ENCODE results near the gene PRSS1.

Gene PRSS1

DNA sequence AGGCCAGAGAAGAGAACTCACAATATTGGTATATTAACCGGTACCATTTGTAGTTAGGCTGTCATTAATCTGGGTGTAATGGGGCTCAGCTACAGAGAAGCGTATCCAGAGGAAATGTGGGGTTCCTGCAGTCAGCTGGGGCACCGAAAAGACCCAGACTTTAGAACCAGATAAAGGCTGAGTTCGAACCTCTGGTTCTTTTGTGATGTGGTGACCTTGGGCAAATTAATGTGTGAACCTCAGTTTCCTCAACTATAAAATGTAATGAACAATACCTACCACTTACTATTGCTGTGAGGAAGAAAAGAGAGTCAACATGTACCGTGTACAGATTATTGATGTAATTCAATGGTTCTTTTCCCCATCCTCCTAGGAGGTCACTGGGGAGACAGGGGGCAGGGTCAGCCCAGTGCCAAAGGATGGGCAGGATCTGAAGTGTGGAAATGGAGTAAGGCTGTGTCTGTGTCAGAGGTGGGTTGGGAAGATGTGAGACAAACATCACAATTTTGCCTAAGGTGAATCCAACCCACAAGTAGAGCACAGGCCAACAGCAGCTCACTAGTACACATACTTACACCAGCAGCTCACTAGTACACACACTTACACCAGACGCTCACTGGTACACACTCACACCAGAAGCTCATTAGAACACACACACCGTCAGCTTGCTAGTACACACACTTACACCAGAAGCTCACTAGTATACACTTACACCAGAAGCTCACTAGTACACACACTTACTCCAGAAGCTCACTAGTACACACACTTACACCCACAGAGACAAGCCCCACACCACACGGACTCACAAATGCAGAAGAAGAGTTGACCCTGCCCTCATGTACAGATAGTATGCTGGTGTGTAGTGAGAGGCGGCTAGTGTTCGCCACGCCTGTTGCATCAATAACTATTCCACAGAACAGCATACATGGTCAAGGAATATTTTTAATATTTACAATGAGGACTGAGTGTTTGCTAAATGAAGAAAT lies 49.5 kb downstream of the PRSS1 start:
- Histone ChIP-seq H3K27me3 (replicated peaks; ENCODE audit: insufficient read depth, low read length) (0 out of 2 replicates have a peak, but pooled peaks cover 14% of the 10 kb centered on the region), H3K4me1 (ENCODE audit: low read length) (no peaks in the 10 kb centered on the region), H3F3A (ENCODE audit: insufficient read depth, low read length) (no peaks in the 10 kb centered on the region), H3K4me2 (ENCODE audit: low read depth, low read length) (no peak overlapping the region), H3K79me2 (ENCODE audit: low read length) (no peaks in the 10 kb centered on the region), H2AFZ (ENCODE audit: low read length) (no peak overlapping the region), H3K9me2 (replicated peaks; ENCODE audit: insufficient read depth, low read length) (no peaks in the 10 kb centered on the region), H3K27ac (ENCODE audit: low read length) (no peak overlapping the region), H4K20me1 (ENCODE audit: insufficient read depth, low read length) (no peaks in the 10 kb centered on the region), H3K36me3 (replicated peaks; ENCODE audit: insufficient read depth, low read length) (no peaks in the 10 kb centered on the region), H3K9ac (ENCODE audit: low read length) (no peak overlapping the region), H3K9me3 (replicated peaks; ENCODE audit: insufficient read depth, low read length) (no peaks in the 10 kb centered on the region), H3K4me3 (ENCODE audit: low read length) (no peak overlapping the region)
- no peak for DNase-seq
- no peak for TF ChIP-seq EZH2phosphoT487 (IDR thresholded peaks at IDR 0.05; ENCODE audit: low read length)
- no peak for TF ChIP-seq CTCF (IDR thresholded peaks at IDR 0.05; ENCODE audit: low read length)
- TF ChIP-seq EZH2 (optimal IDR thresholded peaks at IDR 0.05; ENCODE audit: low read depth, low read length), result no peak

- Histone ChIP-seq H3K4me2 (ENCODE audit: low read depth, low read length) (no peak overlapping the region), H3K9me3 (replicated peaks; ENCODE audit: insufficient read depth, low read length) (no peaks in the 10 kb centered on the region), H2AFZ (ENCODE audit: low read length) (no peak overlapping the region), H3K27ac (ENCODE audit: low read length) (no peak overlapping the region), H3K79me2 (ENCODE audit: low read length) (no peaks in the 10 kb centered on the region), H3K27me3 (replicated peaks; ENCODE audit: insufficient read depth, low read length) (0 out of 2 replicates have a peak, but pooled peaks cover 14% of the 10 kb centered on the region), H4K20me1 (ENCODE audit: insufficient read depth, low read length) (no peaks in the 10 kb centered on the region), H3K4me3 (ENCODE audit: low read length) (no peak overlapping the region), H3F3A (ENCODE audit: insufficient read depth, low read length) (no peaks in the 10 kb centered on the region), H3K9me2 (replicated peaks; ENCODE audit: insufficient read depth, low read length) (no peaks in the 10 kb centered on the region), H3K36me3 (replicated peaks; ENCODE audit: insufficient read depth, low read length) (no peaks in the 10 kb centered on the region), H3K4me1 (ENCODE audit: low read length) (no peaks in the 10 kb centered on the region), H3K9ac (ENCODE audit: low read length) (no peak overlapping the region)
- TF ChIP-seq EZH2 (optimal IDR thresholded peaks at IDR 0.05; ENCODE audit: low read depth, low read length), result no peak
- no peak for TF ChIP-seq EZH2phosphoT487 (IDR thresholded peaks at IDR 0.05; ENCODE audit: low read length)
- TF ChIP-seq CTCF (IDR thresholded peaks at IDR 0.05; ENCODE audit: low read length), result no peak
- no peak for DNase-seq
These were observed 50.2 kb downstream of the PRSS1 start for GRCh38 chr7:142799437-142799835.

GRCh38 chr7:142800088-142800487 lies 50.8 kb downstream of the PRSS1 start:
- H3K9ac ChIP-seq (ENCODE audit: low read length), result no peak overlapping the region
- H3K79me2 ChIP-seq (ENCODE audit: low read length), result no peaks in the 10 kb centered on the region
- no peak overlapping the region for H3K4me2 ChIP-seq (ENCODE audit: low read depth, low read length)
- H3K4me1 ChIP-seq (ENCODE audit: low read length), result no peaks in the 10 kb centered on the region
- H3K27me3 ChIP-seq (replicated peaks; ENCODE audit: insufficient read depth, low read length), result 0 out of 2 replicates have a peak, but pooled peaks cover 14% of the 10 kb centered on the region
- H3K36me3 ChIP-seq (replicated peaks; ENCODE audit: insufficient read depth, low read length), result no peaks in the 10 kb centered on the region
- TF ChIP-seq EZH2phosphoT487 (IDR thresholded peaks at IDR 0.05; ENCODE audit: low read length), result no peak
- TF ChIP-seq EZH2 (optimal IDR thresholded peaks at IDR 0.05; ENCODE audit: low read depth, low read length), result no peak
- no peak for TF ChIP-seq CTCF (IDR thresholded peaks at IDR 0.05; ENCODE audit: low read length)
- H2AFZ ChIP-seq (ENCODE audit: low read length), result no peak overlapping the region
- no peaks in the 10 kb centered on the region for H3K9me3 ChIP-seq (replicated peaks; ENCODE audit: insufficient read depth, low read length)
- H4K20me1 ChIP-seq (ENCODE audit: insufficient read depth, low read length), result no peaks in the 10 kb centered on the region
- no peaks in the 10 kb centered on the region for H3F3A ChIP-seq (ENCODE audit: insufficient read depth, low read length)
- no peak overlapping the region for H3K27ac ChIP-seq (ENCODE audit: low read length)
- DNase-seq, result no peak
- H3K9me2 ChIP-seq (replicated peaks; ENCODE audit: insufficient read depth, low read length), result no peaks in the 10 kb centered on the region
- no peak overlapping the region for H3K4me3 ChIP-seq (ENCODE audit: low read length)
